ENCODE data around the gene IVD. TPM values are rescaled to one million over a fixed set of nuclear protein-coding genes. Genes with fewer than 3 reads are reported as not detected.

Gene IVD
- polyA plus RNA-seq, 1 of the 3 experiments (the other 2 are of a cell fraction): 54.2 TPM

DNA sequence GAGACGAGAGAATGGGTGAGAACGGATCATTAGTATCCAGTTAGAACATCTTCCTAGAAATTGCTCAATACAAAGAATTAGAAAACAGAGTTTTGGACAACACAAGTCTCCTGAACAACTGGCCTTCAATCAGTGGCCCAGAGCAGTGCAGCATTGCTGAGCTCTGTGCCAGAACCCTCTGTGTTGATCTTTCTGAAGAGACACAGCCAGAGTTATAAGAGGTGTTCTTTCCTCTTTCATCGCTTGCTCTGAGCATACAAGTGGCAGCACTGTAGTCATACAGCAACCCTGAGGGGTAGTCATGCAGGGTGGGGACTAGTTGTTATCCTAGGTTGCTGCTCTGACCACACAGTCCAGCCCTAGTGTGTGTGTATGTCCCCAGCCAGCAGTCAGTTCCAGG lies 19.1 kb upstream of the IVD start:
- H2AFZ ChIP-seq (ENCODE audit: low read depth): no peak overlapping the region
- H3K27me3 ChIP-seq (ENCODE audit: insufficient read depth): no peaks in the 10 kb centered on the region
- H3K9ac ChIP-seq: no peak overlapping the region
- H3K27ac ChIP-seq (ENCODE audit: low read depth in 2 of 2, low read length in 1 of 2): no peak overlapping the region
- no peaks in the 10 kb centered on the region for H4K20me1 ChIP-seq (ENCODE audit: insufficient read depth)
- POLR2A ChIA-PET: no interaction called here
- no peaks in the 10 kb centered on the region for H3K9me3 ChIP-seq
- peaks cover 31% of the 10 kb centered on the region for H3K79me2 ChIP-seq (ENCODE audit: insufficient read depth)
- H3K4me1 ChIP-seq (ENCODE audit: control insufficient read depth in 1 of 2, insufficient read depth in 2 of 2, low read depth in 1 of 2, low read length in 1 of 2): peaks cover 7 to 9% of the 10 kb centered on the region in 2 experiments; a peak in 1 of 4 replicates
- H3K36me3 ChIP-seq (replicated peaks in 1 of 2; ENCODE audit: control insufficient read depth in 1 of 2, insufficient read depth in 2 of 2, low read length in 1 of 2): peaks cover 33 to 34% of the 10 kb centered on the region in 2 experiments
- CTCF ChIA-PET: interaction anchor here (1.2 to 2.7 kb wide), 3 partner anchors 42 to 112 kb away, joined by 3 to 10 read pairs (median 4); no protein-coding TSS in a partner anchor
- H3K9me2 ChIP-seq: no peaks in the 10 kb centered on the region
- no peak overlapping the region for H3K4me2 ChIP-seq
- TF ChIP-seq FOXM1 (IDR thresholded peaks at IDR 0.05; ENCODE audit: low read depth) (no peak), POLR2AphosphoS5 (IDR thresholded peaks at IDR 0.05; ENCODE audit: low read depth, low read length) (no peak), YY1 (IDR thresholded peaks at IDR 0.05; ENCODE audit: low read depth) (no peak), NRF1 (IDR thresholded peaks at IDR 0.05; ENCODE audit: low read depth, low read length) (no peak), RFX5 (IDR thresholded peaks at IDR 0.05; ENCODE audit: low read length) (no peak), GABPA (IDR thresholded peaks at IDR 0.05; ENCODE audit: low read depth) (no peak), TAF1 (IDR thresholded peaks at IDR 0.05; ENCODE audit: borderline replicate concordance, low read depth, low read length) (no peak), PBX3 (IDR thresholded peaks at IDR 0.05) (no peak), MEF2A (IDR thresholded peaks at IDR 0.05; ENCODE audit: borderline replicate concordance, low read depth) (no peak), FOXJ3 (CRISPR knock-in tag; IDR thresholded peaks at IDR 0.05) (no peak)
- TF ChIP-seq, protein P1, sequence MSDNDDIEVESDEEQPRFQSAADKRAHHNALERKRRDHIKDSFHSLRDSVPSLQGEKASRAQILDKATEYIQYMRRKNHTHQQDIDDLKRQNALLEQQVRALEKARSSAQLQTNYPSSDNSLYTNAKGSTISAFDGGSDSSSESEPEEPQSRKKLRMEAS (IDR thresholded peaks at IDR 0.05; ENCODE audit: low read depth): no peak
- no peak overlapping the region for H3K4me3 ChIP-seq (ENCODE audit: low read depth in 2 of 2, low read length in 1 of 2)
- 98% methylated on average over 3 of the region's 3 CpGs for WGBS (ENCODE audit: low lambda C conversion rate)
- H3F3A ChIP-seq (replicated peaks; ENCODE audit: insufficient read depth): no peaks in the 10 kb centered on the region
- DNase-seq: no peak

DNA sequence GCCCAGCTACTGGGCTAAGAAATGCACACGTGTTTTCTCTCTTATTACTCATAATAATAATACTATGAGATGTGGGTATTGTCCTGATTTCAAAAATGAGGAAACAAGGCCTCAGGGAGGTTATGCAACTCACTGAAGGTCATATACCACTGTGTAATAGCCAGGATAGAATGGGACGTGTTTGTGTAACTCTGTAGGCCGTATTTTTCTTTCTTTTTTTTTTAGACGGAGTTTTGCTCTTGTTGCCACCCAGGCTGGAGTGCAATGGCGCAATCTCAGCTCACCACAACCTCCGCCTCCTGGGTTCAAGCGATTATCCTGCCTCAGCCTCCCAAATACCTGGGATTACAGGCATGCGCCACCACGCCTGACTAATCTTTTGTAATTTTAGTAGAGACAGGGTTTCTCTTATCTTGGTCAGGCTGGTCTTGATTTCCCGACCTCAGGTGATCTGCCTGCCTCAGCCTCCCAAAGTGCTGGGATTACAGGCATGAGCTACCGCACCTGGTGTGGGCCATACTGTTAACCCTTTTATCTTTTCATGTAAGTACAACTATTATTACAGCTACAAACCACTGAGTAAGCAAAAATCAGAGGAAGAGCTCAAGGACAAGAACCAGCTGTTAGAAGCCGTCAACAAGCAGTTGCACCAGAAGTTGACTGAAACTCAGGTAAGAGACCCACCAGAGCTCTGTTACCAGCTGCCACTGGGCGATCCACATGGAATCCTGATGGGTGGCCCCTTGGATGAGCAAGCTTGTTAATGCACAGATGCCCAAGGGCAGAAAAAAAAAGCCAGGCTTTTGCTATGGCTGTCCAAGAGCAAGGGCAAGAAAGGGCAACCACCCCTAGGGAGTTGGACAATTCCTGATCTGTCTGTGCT lies 16.4 kb upstream of the IVD start:
- H3K4me2 ChIP-seq: no peak overlapping the region
- H3K79me2 ChIP-seq (ENCODE audit: insufficient read depth): peaks cover 18% of the 10 kb centered on the region
- no peak overlapping the region for H3K9ac ChIP-seq
- H3F3A ChIP-seq (replicated peaks; ENCODE audit: insufficient read depth): peaks cover 3% of the 10 kb centered on the region
- no peak overlapping the region for H3K4me3 ChIP-seq (ENCODE audit: low read depth in 2 of 2, low read length in 1 of 2)
- H3K9me3 ChIP-seq: no peaks in the 10 kb centered on the region
- H2AFZ ChIP-seq (ENCODE audit: low read depth): no peak overlapping the region
- 95% methylated on average over 13 of the region's 13 CpGs for WGBS (ENCODE audit: low lambda C conversion rate)
- ChIA-PET POLR2A (interaction anchor here (0.8 to 1.6 kb wide), 3 partner anchors 10 to 49 kb away, joined by 3 to 4 read pairs (median 3); partner anchors contain the start of gene IVD), CTCF (interaction anchor here (1.1 to 3.8 kb wide), 5 partner anchors 20 to 51 kb away, joined by 3 to 14 read pairs (median 9); no protein-coding TSS in a partner anchor)
- TF ChIP-seq IRF3 (IDR thresholded peaks at IDR 0.05; ENCODE audit: low read depth, low read length): no peak
- no peak for TF ChIP-seq EZH2phosphoT487 (IDR thresholded peaks at IDR 0.05; ENCODE audit: borderline replicate concordance, low read depth)
- TF ChIP-seq RAD21 (IDR thresholded peaks at IDR 0.05; ENCODE audit: low read length): no peak
- TF ChIP-seq FOSL2 (IDR thresholded peaks at IDR 0.05; ENCODE audit: borderline replicate concordance, low read depth): no peak
- TF ChIP-seq SMC3 (IDR thresholded peaks at IDR 0.05; ENCODE audit: low read depth, low read length): no peak
- no peak for TF ChIP-seq NRF1 (IDR thresholded peaks at IDR 0.05; ENCODE audit: low read depth, low read length)
- peaks cover 37 to 54% of the 10 kb centered on the region in 2 experiments for H3K36me3 ChIP-seq (replicated peaks in 1 of 2; ENCODE audit: control insufficient read depth in 1 of 2, insufficient read depth in 2 of 2, low read length in 1 of 2)
- H3K27ac ChIP-seq (ENCODE audit: low read depth in 2 of 2, low read length in 1 of 2): no peak overlapping the region
- DNase-seq: no peak
- H4K20me1 ChIP-seq (ENCODE audit: insufficient read depth): no peaks in the 10 kb centered on the region
- peaks cover 3 to 6% of the 10 kb centered on the region in 2 experiments; a peak in 1 of 4 replicates for H3K4me1 ChIP-seq (ENCODE audit: control insufficient read depth in 1 of 2, insufficient read depth in 2 of 2, low read depth in 1 of 2, low read length in 1 of 2)
- H3K9me2 ChIP-seq: no peaks in the 10 kb centered on the region
- no peaks in the 10 kb centered on the region for H3K27me3 ChIP-seq (ENCODE audit: insufficient read depth)

Data from SK-N-SH (cell line).